Effector memory CD4-positive, alpha-beta T cell (primary cell): ENCODE data around the gene DCAF11.
A peak's percentile ranks its signal among the peaks of the same experiment; 100 is the strongest.

Experiments
- DNase-seq, 3 donors: peaks; one replicate each; pipeline ENCODE4 v3.0.0-alpha.2; 2020
- H3K27ac ChIP-seq: 2 replicates; pipeline ENCODE4 v1.7.0; 2013; ENCODE audit warnings: mild to moderate bottlenecking, low read length, moderate library complexity; ENCODE audit not compliant: insufficient read depth, poor library complexity, severe bottlenecking
- H3K27me3 ChIP-seq: replicated peaks from 2 replicates; pipeline ENCODE4 v1.7.0; 2013; ENCODE audit warnings: mild to moderate bottlenecking, low read length; ENCODE audit not compliant: insufficient read depth, control insufficient read depth, poor library complexity, severe bottlenecking
- H3K36me3 ChIP-seq: 2 replicates; pipeline ENCODE4 v1.7.0; 2013; ENCODE audit warnings: mild to moderate bottlenecking, low read length, moderate library complexity; ENCODE audit not compliant: control insufficient read depth, insufficient read depth
- H3K4me1 ChIP-seq: 2 replicates; pipeline ENCODE4 v1.7.0; 2013; ENCODE audit warnings: low read length, mild to moderate bottlenecking; ENCODE audit not compliant: control insufficient read depth, insufficient read depth, poor library complexity, severe bottlenecking
- H3K4me3 ChIP-seq: 2 replicates; pipeline ENCODE4 v1.7.0; 2013; ENCODE audit warnings: low read length, low read depth, mild to moderate bottlenecking; ENCODE audit not compliant: insufficient read depth, poor library complexity, severe bottlenecking
- H3K9me3 ChIP-seq: 2 replicates; pipeline ENCODE4 v1.7.0; 2013; ENCODE audit warnings: mild to moderate bottlenecking, low read length, moderate library complexity; ENCODE audit not compliant: control insufficient read depth

Gene DCAF11

DNA sequence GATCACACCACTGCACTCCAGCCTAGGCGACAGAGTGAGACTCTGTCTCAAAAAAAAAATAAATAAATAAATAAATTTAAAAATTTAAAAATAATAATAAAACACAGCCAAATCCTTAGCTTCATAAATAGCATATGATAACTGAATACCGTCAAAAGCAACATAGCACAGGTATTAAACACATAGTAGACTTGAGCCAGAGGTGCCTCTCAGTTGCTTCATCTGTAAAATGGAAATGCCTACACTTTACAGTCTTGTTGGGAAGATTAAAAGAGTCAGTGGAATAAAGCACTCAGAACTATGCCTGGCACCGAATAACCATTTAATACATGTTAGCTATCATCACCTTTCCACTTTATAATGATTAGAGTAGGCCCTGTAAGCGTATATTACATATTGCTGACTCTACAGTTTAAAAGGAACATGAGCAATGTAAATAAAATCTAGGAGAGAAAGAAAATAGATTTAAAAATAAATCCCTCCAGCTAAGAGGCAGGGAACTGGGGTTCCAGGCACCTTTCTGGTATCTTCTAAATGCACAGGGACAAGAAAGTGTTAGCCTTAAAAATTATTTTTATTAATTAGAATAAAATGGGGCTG lies 7.8 kb upstream of the DCAF11 start:
- DNase-seq = no peak
- H3K27me3 ChIP-seq = no peaks in the 10 kb centered on the region
- no peak overlapping the region for H3K4me3 ChIP-seq
- peaks cover 12% of the 10 kb centered on the region for H3K36me3 ChIP-seq
- H3K4me1 ChIP-seq = peaks cover 8% of the 10 kb centered on the region
- no peak overlapping the region for H3K27ac ChIP-seq
- H3K9me3 ChIP-seq = no peaks in the 10 kb centered on the region

DNA sequence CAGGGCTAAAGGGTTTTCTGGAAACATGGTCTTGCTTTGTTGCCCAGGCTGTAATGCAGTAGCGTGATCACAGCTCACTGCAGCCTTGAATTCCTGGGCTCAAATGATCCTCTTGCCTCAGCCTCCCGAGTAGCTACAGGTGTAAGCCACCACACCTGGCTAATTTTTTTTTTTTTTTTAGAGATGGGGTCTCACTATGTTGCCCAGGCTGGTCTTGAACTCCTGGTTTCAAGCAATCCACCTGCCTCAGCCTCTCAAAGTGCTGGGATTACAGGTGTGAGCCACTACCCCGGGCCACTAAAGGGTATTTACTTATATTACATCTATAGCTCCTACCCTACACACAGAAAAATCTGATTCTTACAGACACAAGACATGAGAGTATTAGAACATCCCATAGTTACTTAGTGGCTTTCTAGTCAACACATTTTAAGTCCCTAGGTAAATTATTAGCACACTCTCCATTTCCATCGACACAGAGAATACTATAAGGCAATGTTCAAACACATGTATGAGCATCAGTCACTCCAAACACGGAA lies 6.2 kb upstream of the DCAF11 start:
- no peak for DNase-seq
- Histone ChIP-seq H3K9me3 (no peaks in the 10 kb centered on the region), H3K4me3 (no peak overlapping the region), H3K4me1 (peaks cover 8% of the 10 kb centered on the region), H3K27ac (peak overlapping the region; percentile 53), H3K36me3 (peaks cover 5% of the 10 kb centered on the region), H3K27me3 (no peaks in the 10 kb centered on the region)

DNA sequence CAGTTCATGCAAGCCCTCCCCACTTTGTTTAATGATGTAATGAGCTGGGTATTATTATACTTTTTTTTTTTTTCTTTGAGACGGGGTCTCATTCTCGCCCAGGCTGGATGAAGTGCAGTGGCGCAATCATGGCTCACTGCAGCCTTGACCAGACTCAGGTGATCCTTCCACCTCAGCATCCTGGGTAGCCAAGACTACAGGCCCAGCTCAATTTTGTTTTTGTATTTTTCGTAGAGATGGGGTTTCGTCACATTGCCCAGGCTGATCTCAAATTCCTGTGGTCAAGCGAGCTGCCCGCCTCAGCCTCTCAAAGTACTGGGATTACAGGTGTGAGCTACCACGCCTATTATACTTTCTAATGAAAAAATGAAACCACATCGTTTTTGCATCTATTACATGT lies 4.5 kb upstream of the DCAF11 start:
- Histone ChIP-seq H3K4me1 (peaks cover 8% of the 10 kb centered on the region), H3K4me3 (no peak overlapping the region), H3K36me3 (no peaks in the 10 kb centered on the region), H3K27me3 (no peaks in the 10 kb centered on the region), H3K27ac (no peak overlapping the region), H3K9me3 (no peaks in the 10 kb centered on the region)
- no peak for DNase-seq

DNA sequence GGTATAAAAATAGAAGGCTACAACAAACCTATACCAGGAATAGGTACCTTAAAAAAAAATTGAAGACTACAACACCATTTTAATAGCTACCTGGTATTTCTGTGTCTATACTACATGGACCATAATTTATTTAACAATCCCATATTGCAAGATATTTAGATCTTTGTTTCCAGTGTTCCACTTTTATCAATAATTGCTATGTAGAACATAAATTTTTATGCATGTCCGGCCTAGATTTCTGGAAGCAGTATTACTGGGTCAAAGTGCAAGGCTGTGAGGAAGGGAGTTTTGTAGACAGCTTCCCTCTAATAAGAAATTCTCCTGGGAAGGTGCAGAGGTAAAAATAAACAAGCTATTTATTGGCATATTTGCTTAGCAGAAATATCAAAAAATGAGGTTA lies 4.1 kb upstream of the DCAF11 start:
- Histone ChIP-seq H3K4me3 (no peak overlapping the region), H3K27me3 (no peaks in the 10 kb centered on the region), H3K9me3 (no peaks in the 10 kb centered on the region), H3K4me1 (peaks cover 9% of the 10 kb centered on the region), H3K36me3 (no peaks in the 10 kb centered on the region), H3K27ac (no peak overlapping the region)
- DNase-seq = no peak

DNA sequence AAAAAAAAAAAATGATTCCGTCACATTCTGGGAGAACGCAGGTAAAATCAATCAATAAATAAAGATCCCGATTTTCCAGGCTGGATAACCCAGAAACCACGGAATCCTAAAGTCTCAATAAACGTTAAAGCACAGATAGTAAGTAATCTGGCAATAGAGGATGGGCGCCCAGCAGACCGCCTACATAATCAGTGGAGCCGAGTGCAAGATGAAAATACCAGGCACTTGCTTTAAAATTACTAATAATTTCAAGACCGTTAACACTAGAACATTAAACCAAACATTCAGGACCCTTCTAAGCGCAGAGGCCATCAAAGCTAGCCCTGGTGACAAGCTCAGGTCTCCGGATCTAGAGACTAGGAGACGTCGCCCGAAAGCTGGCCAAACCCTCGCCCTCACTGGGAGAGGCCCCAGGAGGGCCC lies 1.2 kb upstream of the DCAF11 start:
- Histone ChIP-seq H3K36me3 (peaks cover 8% of the 10 kb centered on the region), H3K9me3 (no peaks in the 10 kb centered on the region), H3K4me3 (peak overlapping the region; percentile 69), H3K27ac (peak overlapping the region; percentile 98), H3K4me1 (peaks cover 19% of the 10 kb centered on the region), H3K27me3 (no peaks in the 10 kb centered on the region)
- no peak for DNase-seq

DNA sequence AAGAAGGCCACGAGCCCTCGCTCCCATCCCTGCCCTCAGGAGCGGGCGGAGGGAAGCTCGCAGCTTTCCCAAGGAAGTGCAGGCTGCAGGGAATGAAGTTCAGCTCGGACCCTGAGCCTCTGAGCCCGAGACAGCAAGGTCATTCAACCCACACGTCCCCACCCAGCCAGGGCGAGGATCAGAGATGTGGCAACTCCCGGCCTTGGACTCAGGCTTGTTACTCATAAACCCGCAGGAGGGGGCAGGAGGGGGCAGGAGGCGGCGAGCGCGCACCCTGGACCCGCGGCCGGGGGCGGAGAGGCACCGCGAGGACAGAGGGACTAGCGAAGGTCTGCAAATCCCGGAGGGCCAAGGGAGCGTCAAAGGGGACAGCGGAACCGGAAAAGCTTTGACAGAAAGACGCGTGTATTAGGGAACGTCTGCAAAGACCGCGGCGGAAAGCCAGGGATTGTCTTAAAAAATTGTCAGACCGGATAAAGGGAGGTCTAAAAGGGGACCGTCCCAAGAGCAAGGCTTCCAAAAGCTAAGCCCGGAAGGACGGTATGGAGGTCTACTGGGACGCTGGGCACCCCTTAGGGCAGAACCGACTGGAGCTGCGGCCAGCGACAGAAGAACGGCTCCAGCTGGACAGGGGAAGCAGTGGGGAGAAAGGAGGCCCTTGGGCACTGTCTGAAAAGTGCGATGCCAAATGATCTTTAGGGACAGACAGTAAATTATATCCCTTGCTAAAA lies 611 bp upstream of the DCAF11 start:
- Histone ChIP-seq H3K4me1 (peaks cover 15% of the 10 kb centered on the region), H3K36me3 (peaks cover 14% of the 10 kb centered on the region), H3K4me3 (peak overlapping the region; percentile 69), H3K9me3 (no peaks in the 10 kb centered on the region), H3K27ac (peak overlapping the region; percentile 98), H3K27me3 (no peaks in the 10 kb centered on the region)
- DNase-seq = peak; percentile 64 to 79 (median 75)

DNA sequence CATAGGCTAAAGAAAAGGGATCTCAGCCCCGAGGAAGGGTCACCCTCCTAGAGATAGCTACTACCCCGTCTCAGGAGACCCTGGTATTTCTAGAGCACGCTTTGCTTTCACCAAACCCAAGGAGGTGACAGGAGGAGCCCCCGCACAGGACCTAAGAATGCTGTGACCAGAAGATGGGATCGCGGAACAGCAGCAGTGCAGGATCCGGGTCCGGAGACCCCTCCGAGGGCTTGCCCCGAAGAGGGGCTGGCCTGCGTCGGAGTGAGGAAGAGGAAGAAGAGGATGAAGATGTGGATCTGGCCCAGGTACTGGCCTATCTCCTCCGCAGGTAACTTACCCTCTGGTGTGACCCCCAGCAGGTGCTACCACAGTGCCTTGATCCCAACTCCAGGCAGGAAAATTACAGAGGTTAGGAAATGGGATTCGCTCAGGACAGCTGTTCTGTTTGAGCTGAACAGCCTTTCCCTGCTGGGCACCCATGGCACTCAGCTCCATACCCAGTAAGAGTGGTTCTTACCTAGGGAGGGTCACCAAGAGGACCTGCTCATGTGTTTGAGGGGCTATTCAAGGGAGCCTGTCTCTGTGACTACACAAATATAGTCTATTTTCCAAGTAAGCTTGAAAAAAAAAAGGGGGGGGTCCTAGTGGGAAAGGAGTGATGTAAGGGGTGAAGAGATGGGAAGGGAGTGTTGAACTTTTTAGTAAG lies 998 bp downstream of the DCAF11 start:
- H3K4me1 ChIP-seq = peaks cover 12% of the 10 kb centered on the region
- peak overlapping the region; percentile 69 for H3K4me3 ChIP-seq

DNA sequence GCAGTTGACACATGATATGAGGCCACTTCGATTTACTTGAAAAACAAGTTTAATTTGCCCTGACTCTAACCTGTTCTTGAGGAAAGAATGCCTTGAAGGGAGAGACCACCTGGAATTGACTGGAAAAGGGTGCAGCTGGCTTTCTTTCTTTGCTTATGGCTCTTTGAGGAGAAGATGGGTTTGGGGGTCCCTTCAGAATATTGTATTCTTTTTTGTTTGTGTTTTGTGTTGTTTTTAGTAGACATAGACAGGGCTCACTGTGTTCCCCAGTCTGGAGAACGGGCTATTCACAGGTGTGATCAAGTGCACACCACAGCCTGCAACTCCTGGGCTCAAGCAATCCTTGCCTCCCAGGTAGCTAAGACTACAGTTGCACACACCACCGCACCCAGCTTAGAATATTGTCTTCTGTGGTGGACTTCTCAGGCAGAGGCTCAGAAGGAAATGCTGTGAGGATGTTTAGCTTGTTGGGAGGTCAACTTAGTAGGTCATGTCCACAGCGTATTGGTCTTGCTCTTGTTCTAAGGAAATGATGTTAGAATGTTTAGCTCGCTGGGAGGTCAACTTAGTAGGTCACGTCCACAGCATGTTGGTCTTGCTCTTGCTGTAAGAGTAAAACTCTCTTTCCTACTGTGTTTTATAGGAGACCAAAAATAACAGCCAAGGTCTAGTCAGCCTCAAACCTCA lies 1.7 kb downstream of the DCAF11 start:
- Histone ChIP-seq H3K27ac (peak overlapping the region; percentile 98), H3K36me3 (peaks cover 35% of the 10 kb centered on the region), H3K27me3 (no peaks in the 10 kb centered on the region), H3K4me1 (peaks cover 12% of the 10 kb centered on the region), H3K9me3 (no peaks in the 10 kb centered on the region), H3K4me3 (peak overlapping the region; percentile 69)
- no peak for DNase-seq

More for the DNA sequence above, 998 bp downstream of the DCAF11 start:
- Histone ChIP-seq H3K27ac (peak overlapping the region; percentile 98), H3K36me3 (peaks cover 28% of the 10 kb centered on the region), H3K9me3 (no peaks in the 10 kb centered on the region), H3K27me3 (no peaks in the 10 kb centered on the region)
- DNase-seq = no peak

DNA sequence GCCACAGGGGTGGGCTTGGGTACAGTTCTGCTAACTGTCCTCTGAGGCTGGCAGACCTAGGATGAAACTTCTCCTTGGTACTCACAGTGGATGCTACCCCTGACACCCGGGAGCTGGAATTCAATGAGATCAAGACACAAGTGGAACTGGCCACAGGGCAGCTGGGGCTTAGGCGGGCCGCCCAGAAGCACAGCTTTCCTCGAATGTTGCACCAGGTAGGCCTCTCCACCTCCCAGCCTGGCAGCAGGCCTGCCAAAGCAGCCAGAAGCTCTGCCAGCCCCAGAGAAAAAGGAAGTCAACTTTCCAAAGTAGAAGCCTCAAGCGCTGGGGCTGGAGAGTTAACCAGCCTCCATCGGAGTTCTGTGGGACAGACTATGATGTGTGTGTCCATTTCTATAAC lies 2.6 kb downstream of the DCAF11 start:
- Histone ChIP-seq H3K27ac (peak overlapping the region; percentile 29), H3K4me1 (peaks cover 12% of the 10 kb centered on the region), H3K9me3 (no peaks in the 10 kb centered on the region), H3K27me3 (no peaks in the 10 kb centered on the region), H3K36me3 (peaks cover 41% of the 10 kb centered on the region), H3K4me3 (no peak overlapping the region)
- DNase-seq = no peak
